ENCODE measurements around the gene NALCN.
A peak's percentile ranks its signal among the peaks of the same experiment; 100 is the strongest.

Gene NALCN

DNA sequence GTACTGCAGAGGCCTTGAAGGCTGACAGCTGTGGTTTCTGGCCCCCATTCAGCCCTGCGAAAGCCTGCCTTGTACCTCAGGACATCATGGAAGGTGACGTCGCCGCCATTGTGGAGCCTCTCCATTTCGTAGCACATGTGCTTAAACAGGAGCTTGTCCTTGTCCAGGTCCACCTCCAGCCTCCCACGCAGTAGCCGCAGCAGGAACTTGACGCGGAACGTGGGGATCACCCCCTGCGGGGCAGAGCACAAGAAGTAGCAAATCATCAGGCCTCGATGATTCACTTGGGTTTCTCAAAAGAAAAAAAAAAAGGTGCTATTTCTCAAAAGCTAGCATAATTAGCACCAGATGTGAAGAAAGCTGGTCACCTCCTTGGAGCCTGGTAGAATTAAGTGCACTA lies 351.0 kb downstream of the NALCN start:
- intact Hi-C loops (cut with DNase I): no loop called here
- DNase-seq: peak in 1 of 10 donors; percentile 73

DNA sequence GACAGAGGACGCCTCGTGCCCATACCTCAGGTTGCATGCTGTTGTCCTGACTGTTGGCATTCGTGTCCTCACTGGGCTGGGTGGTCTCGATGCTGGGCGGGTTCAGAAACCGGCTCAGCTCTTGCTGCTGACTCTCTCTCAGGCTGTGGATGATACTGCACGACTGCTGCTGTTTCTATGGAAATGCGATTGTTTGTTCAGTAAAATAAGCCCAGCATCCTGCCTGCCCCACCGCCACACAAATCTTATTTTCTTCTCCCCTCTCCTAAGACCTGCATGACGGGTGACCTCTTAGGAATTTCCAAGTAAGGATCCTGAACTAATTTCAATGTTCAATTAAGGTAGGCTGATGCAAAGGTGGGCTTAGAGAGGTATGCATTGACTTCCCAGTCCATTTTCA lies 356.5 kb downstream of the NALCN start:
- intact Hi-C loops (cut with DNase I): no loop called here
- no peak for DNase-seq

DNA sequence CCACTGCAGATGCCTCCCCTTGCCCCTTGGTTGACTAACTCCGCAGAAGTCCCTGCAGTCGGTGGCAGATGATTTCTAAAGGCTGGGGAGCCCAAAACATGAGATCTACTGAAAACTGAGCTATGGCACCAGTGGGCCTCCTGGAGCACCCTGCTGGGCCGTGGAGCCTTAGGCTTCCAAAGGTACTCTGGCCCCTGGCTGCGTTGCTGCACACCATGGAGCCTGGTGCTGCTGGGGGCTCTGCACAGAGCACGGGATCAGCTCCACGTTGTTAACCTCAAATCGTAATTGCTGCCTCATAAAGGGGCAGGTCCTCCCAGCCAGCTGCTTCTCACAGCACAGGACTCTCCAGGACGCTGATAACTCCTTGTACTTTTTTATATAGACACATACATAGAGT lies 357.5 kb downstream of the NALCN start:
- intact Hi-C loops (cut with DNase I): no loop called here
- no peak for DNase-seq

DNA sequence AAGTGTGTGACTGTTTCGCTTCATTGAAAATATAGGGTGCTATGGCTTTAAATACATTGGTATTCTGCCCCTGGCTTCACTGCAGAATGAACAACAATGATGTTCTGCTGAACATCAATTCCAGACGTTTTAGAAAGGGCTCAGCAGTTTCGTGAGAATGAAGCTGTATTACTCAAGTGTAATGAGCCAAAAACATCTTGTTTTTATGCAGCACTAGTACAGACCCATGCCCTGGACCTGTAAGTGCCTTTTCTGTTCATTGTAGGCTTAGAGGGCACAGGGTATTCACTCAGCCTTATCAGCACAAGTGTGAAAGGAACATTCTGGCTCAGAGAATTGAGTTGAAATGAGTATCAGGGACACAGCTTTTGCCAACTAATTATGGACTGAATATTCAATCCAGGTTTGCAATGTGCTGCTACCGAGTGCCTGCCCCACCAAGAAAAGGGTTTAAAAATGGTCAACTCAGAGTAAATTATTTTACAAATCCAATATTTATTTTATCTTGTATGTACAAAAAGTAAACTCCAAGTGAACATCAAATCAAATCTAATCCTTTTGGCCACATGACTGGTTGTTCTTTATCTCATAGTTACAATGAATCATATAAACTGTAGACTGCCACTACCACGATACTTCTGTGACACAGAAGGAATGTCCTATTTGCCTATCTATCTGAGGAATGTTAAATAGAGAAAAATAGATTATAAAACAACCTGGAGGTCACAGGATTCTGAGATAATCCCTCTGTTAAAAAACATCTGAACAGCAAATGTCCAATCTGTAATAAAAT lies 362.8 kb downstream of the NALCN start:
- DNase-seq: no peak
- intact Hi-C loops (cut with DNase I): no loop called here

DNA sequence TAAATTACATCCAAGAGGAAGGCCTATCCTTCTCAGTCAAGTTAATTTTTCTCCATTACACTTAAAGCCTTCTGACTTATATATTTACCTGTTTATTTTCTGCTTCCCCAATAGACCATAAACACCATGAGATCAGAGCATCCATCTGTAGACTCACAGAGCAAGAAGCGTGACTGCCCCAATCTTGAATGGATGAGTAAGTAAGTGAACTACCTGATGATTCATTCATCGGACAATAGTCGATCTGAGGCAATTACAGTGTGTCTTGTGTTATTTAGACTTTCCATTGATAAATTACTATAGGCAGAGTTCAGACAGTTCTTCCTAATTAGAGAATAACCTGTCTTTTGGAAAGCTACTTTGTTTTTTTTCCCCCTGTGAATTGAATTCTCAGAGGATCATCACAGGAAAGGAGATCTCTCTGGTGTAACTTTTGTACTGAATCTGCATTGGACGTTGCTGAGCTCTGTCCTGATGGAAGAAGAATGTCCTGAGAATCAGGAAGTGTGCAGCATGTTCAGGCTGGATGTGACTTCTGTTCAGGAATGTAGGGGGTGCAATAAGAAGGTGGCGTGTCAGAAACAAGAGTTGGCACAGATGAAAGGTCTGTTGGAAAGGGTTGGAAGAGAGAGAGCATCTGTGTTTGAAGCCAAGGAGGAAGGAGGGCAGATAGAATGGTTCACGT lies 367.0 kb downstream of the NALCN start:
- no peak for DNase-seq
- intact Hi-C loops (cut with DNase I): no loop called here

DNA sequence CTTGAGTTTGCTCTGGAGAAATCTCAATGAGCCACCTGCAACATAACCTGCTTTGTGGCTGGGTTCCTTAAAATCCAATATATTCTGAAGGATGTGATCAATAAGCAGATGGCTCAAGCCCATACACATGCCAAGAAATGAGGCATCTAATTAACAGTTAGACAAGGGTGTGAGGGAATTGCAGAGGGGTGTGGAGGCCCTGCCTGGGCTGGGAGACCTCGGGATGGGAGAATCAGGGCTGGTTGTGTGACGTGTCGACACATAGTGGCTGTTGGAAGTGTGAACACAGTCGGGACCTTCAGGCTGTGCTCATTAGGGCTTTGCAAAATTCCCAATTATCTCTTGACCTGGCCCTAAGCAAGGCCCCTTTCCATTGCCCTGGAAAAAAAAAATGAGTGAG lies 379.8 kb downstream of the NALCN start:
- DNase-seq: no peak
- intact Hi-C loops (cut with DNase I): no loop called here

DNA sequence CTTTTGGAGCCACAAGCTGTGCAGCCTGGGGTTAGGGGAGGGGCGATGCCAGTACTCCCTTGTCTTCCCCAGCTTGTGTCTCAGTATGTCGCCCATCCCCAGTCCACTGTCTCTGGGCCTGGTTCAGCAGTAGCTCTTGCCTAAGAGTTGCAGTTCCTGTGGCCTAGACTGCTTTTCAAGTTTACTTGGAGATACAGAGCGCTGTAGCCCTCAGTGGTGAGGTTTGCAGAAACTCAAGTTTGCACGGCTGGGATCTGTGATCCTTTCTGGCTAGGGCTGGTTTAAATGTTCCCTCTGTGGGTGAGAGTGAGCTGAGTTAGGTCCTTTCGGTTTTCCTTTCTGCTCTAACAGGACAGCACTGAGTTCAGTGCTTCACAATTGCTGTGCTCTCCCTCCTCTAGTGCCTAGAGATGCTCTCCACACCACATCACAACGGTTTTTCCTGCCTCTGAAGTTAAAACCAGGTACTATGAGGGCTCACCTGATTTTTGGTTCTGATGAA lies 381.1 kb downstream of the NALCN start:
- DNase-seq: no peak
- intact Hi-C loops (cut with DNase I): no loop called here

DNA sequence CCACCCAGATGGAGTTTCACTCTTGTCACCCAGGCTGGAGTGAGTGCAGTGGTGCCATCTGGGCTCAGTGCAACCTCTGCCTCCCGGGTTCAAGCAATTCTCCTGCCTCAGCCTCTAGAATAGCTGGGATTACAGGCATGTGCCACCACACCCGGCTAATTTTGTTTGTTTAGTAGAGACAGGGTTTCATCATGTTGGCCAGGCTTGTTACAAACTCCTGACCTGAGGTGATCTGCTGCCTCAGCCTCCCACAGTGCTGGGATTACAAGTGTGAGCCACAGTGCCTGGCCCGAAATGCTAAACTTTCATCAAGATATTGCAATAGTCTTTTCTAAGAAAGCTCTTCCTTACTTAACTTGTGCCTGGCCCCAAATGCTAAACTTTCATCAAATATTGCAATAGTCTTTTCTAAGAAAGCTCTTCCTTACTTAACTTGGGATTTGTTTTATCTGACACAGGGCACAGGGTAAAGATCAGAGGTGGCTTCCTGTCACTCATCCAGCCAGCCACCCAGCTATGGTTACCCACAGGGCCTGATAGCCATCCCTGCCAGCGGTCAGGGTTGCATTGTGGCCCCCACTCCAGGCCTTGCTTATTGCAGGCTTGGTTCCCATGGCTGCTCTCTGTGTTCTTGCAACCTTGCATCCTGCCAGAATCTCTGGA lies 389.4 kb downstream of the NALCN start:
- intact Hi-C loops (cut with DNase I): no loop called here
- no peak for DNase-seq

DNA sequence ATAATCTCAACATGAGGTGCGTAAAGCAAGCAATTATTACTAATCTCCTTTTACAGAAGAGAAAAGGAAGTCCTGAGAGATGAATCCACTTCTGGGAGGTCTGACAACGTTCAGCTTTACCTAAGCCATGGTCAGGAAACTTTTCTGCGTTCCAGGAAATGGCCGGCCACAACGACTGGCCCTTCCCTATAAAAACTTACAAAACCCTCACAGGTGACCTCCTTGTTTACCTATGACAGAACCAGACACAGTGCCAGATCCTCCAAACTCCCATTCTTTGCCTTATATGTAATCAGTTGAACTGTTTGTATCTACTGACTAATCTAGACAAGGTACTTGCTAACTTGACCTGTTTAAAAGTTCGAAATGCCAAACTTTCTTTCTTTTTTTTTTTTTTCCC lies 390.0 kb downstream of the NALCN start:
- intact Hi-C loops (cut with DNase I): no loop called here

DNA sequence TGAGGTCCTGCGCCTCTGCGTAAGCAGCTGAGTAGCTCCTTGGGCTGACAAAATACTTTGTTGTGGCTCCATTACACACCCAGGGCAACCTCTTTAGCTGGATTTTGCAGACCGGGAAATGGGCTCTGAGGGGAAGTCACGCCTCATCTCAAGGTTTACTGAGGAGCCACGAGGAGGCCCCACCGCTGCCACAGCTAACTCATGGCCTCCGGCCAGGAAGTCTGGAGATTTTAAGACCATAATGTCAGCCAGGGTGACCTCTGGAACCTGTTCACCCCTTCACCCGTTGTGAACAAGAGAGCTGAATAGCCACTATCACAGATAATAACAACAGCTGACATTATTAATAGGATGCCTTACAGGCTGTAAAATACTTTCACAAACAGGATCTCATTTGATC lies 390.4 kb downstream of the NALCN start:
- no peak for DNase-seq
- intact Hi-C loops (cut with DNase I): no loop called here

More for the DNA sequence above, 390.0 kb downstream of the NALCN start:
- DNase-seq: no peak

DNA sequence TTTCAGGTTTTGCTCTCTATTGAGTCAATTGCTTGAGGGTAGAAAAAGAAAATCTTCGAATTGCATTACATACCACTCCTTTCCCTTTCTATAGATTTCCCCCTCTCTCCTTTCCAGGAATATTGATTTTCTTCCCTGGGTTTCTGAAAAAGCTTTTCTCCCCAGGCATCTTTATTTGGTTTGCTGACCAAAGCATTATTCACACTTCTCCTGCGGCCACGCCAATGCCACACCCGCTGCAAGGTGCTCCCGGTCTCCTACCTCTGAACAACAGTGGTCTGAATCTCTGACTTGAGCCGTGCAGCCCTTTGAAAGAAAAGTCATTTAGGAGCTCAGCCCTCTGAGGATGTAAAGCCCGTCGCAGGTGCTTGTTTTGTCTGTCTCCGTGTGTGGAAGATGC lies 390.8 kb downstream of the NALCN start:
- DNase-seq: no peak
- intact Hi-C loops (cut with DNase I): no loop called here

DNA sequence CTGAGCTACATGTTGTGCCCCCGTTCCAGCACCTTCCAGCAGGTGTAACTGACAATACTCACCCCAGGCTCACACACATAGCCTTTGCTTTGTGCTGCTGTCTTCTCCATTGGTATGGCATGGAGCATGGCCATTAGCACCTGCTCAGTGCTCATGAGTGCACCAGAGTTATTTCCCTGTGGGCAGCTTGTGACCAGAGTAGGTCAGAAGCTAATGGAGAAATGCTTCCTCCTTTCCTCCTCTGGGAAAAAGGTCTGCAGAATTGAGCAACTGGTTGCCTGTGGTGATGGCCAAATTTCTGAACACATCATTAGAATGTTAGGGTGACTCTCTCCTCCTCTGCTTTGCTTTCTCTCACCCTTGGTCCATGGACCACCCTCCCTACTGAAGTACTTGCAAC lies 397.2 kb downstream of the NALCN start:
- DNase-seq: no peak
- intact Hi-C loops (cut with DNase I): no loop called here

DNA sequence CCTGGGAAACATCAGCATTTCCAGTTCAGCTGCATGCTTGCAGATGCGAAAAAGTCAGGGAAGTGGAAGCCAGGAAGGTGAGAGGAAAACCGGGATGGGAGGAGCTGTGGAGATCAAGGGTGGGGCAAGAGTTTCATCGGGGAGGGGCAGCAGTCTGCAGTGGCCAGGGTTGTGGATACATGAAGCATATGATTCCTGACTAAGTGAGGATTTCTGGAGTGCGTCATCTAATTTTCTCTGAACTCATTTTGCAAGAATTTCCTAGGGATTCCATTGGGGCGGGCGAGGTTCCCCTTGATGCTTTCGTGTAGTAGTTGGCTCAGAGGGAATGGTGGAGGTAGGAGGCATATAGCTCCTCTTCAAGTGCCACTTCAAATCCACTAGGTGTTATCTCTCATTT lies 397.6 kb downstream of the NALCN start:
- no peak for DNase-seq
- intact Hi-C loops (cut with DNase I): no loop called here

DNA sequence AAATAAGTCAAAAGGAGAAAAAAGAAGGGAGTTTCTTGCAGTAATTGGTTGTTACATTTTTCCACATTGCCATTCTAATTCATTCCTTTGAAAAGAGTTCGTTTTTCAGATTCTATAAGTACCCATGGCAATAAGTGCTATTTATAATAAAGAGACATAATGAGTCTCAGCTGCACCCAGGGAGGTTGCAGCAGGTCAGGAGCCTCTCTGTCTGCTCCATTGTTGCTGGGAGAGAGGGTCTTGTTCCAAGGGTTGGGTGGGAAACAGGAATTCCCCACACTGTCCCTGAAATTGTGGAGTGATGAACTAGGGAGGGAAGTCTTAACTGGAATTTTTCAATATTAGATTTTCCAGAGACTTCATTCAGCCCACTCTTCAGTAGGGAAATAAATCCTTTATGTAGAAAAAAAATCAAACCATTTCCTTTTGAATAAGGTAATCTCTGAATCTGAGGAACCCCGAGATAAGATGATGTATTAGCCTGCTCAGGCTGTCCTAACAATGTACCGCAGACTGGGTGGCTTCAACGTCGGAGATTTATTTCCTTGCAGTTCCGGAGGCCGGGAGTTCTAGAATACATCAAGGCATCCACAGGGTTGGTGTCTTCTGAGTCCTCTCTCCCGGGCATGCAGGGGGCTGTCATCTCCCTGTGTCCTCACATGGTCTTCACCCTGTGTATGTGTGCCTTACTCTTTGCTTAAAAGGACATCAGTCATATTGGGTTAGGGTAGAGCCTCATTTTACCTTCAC lies 399.0 kb downstream of the NALCN start:
- intact Hi-C loops (cut with DNase I): no loop called here
- DNase-seq: no peak

DNA sequence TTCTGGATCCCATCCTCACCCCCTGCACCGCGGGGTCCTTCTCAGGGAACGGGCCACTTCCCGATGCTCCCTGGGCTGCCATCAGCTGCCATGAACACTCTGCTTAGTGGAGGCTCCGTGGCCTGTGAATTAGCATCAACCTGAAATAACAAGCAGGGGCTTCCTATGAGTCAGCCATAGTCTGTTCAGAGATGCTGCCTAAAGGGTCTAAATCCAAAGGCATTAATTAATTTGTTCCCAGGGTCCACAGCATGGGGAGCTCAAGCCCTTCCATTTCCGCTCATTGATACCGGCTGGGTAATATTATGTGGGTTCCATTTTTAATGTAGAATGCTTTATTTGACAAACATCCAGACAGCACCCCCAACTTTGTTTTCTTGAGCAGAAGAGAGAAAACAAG lies 399.8 kb downstream of the NALCN start:
- DNase-seq: no peak
- intact Hi-C loops (cut with DNase I): no loop called here

DNA sequence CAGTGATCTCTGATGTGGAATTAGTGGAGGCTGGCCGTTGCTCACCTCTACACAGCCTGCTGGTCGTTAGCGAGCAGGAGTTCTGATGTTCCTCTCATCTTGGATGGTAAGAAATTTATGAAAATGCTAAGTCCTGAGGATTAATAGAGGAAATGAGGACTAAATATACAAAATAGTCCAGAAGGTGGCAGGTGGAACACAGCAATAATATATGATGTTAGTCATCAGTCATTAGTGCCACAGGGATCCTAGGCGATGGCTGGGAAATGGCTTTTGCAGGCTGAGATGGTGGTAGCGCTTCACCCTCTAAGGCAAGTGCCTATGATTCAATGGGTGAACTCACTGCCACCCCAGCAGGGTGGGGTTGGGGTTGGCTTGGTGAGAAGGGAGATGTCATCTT lies 403.1 kb downstream of the NALCN start:
- DNase-seq: no peak
- intact Hi-C loops (cut with DNase I): no loop called here

DNA sequence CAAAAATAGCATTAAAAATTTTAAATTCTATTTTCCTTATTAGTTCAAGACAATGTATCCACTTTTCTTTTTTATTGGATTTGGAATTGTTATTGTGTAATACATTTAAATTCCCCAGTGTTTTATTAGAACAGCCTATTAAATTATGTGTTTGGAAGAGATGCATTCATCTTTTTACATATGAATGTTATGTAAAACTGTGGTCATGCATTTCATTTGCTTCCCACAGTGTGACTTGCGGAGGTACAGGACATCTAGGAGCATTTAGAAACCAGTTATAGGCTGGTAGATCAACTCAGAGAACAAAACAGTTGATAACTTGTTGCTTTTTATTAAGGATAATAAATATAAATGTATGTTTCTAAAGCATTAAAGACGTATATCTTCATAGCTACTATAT lies 406.2 kb downstream of the NALCN start:
- DNase-seq: no peak
- intact Hi-C loops (cut with DNase I): no loop called here

DNA sequence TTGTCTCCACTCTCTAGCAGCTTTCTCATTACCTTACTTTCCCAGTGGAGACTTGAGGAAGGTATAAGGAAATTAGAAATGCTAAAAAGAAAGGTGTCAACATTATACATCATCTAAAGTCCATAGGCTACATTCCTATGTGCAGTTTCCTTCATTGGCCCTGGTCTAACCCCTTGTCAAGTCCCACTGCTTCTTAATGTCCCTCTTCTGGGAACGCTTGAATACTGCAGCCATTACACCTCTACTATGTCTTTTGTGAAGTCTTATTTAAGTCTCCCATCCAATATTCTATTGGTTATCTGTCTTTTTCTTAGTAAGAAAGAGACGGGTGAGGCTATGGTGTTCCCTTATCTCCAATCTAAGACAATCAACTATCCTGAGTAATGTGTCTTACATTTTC lies 409.1 kb downstream of the NALCN start:
- DNase-seq: no peak
- intact Hi-C loops (cut with DNase I): no loop called here

Data from posterior cingulate gyrus (tissue), 11 donors.